Measurements from ENCODE around the gene PDGFRA. TPM values are rescaled to one million over a fixed set of nuclear protein-coding genes. Genes with fewer than 3 reads are reported as not detected.

The PDGFRA gene
- polyA plus RNA-seq, 4 donors: 0.67 to 73.7 (median 7.7) TPM

DNA sequence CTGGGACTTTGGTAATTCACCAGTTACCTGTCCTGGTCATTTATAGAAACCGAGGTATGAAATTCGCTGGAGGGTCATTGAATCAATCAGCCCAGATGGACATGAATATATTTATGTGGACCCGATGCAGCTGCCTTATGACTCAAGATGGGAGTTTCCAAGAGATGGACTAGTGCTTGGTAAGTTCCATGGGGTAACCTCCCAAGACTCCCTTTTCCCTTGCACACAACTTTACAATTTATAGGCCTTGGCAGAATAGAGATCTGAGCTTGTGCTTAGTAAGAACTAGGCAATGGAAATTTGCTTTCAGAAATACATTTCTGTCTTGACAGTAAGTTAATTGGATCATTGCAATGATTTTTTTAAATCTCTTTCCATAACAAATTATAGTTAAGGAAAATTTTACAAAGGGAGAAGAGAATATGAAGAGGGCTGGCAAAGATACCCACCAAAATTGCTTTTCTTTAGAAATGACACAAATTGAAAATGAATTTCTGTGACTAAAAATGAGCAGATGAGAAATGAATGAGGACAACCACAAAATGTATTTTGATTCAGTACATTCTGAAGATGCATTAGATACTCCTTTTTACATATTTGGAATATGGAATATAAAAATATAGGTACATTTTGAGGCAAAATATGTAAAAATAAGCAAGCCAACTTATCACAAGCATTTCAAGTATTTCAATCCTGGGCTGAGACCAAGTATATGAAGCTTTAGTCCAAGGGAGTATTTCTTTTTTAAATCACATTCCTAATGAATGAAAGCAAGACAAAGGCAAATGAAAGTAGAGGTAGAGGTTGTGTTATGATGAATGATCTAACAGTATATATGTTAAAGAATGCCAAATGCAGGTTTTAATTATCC is 45.9 kb downstream of the PDGFRA start:
- Histone ChIP-seq H3K36me3 (ENCODE audit: control insufficient read depth in 3 of 3, insufficient read depth in 2 of 3, low read depth in 1 of 3, low read length in 3 of 3) (peaks cover 0 to 10% (median 0%) of the 10 kb centered on the region in 3 donors), H3K4me1 (ENCODE audit: control insufficient read depth in 3 of 3, insufficient read depth in 2 of 3, low read depth in 1 of 3, low read length in 2 of 3) (no peaks in the 10 kb centered on the region), H3K27me3 (ENCODE audit: control insufficient read depth in 3 of 3, insufficient read depth in 3 of 3, low read length in 3 of 3) (no peaks in the 10 kb centered on the region), H3K4me3 (ENCODE audit: low read depth in 1 of 3, low read length in 3 of 3) (no peak overlapping the region), H3K27ac (ENCODE audit: low read depth in 1 of 3, low read length in 2 of 3) (no peak overlapping the region), H3K9me3 (ENCODE audit: control insufficient read depth in 2 of 2, insufficient read depth in 1 of 2, low read depth in 1 of 2, low read length in 1 of 2) (no peaks in the 10 kb centered on the region)
- FAIRE-seq (no peak), DNase-seq (no peak)
- WGBS, 3 donors: 85 to 93% (median 89%) methylated on average over 3 of the region's 3 CpGs

DNA sequence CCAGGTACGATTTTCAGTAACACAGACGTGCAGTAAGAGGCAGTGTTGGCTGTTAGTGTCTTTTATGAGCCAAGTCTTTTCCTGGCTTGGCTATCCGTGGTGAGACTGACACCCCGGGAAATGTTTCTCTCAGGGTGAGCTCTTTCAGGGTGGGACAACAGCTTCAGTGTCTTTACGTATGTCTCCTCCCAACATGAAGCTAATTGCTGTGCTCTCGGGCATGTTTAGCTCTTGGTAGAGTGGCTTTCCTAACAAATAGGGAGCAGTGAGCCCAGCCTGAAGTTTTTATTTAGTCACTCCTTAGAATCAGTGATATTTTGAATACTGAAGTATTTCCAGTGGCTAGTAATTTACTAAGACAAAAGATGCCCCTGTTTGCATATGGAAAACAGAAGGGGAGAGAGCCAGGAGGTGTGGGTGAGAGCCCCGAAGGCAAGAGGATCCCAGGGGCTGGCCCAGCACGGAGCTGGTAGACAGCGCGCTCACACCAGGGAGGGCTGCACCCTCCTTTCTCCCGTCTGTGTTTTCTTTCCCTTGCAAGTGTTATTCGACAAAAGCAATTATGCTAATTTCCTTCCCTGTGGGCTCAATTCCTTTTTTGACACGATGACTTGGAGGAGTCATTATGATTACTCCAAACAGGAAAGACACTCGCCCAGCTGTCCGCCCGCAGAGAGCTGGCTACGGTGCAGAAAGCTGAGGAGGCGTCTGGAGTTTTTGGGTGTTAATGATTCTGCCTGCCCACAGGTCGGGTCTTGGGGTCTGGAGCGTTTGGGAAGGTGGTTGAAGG is 47.7 kb downstream of the PDGFRA start:
- Histone ChIP-seq H3K9me3 (ENCODE audit: control insufficient read depth in 2 of 2, insufficient read depth in 1 of 2, low read depth in 1 of 2, low read length in 1 of 2) (no peaks in the 10 kb centered on the region), H3K27ac (ENCODE audit: low read depth in 1 of 3, low read length in 2 of 3) (no peak overlapping the region)
- no peak for FAIRE-seq

DNA sequence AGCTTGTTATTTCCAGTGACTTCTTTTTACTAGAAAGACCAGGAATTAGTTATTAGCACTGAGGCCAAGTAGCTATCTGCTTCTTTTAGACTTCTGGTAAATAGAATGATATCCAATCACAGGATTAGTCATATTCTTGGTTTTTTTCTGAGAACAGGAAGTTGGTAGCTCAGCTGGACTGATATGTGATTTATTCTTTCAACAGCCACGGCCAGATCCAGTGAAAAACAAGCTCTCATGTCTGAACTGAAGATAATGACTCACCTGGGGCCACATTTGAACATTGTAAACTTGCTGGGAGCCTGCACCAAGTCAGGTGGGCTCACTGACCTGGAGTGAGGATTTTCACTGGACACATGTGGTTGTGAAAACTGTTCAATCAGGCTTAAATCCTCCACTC is 48.6 kb downstream of the PDGFRA start:
- Histone ChIP-seq H3K4me1 (ENCODE audit: control insufficient read depth in 3 of 3, insufficient read depth in 2 of 3, low read depth in 1 of 3, low read length in 2 of 3) (no peaks in the 10 kb centered on the region), H3K27ac (ENCODE audit: low read depth in 1 of 3, low read length in 2 of 3) (no peak overlapping the region)
- no peak for FAIRE-seq

More for the DNA sequence above, 47.7 kb downstream of the PDGFRA start:
- H3K4me1 ChIP-seq (ENCODE audit: control insufficient read depth in 3 of 3, insufficient read depth in 2 of 3, low read depth in 1 of 3, low read length in 2 of 3): no peaks in the 10 kb centered on the region
- H3K27me3 ChIP-seq (ENCODE audit: control insufficient read depth in 3 of 3, insufficient read depth in 3 of 3, low read length in 3 of 3): no peaks in the 10 kb centered on the region
- 43 to 56% (median 50%) methylated on average over 20 of the region's 20 CpGs for WGBS, 3 donors
- H3K4me3 ChIP-seq (ENCODE audit: low read depth in 1 of 3, low read length in 3 of 3): no peak overlapping the region
- H3K36me3 ChIP-seq (ENCODE audit: control insufficient read depth in 3 of 3, insufficient read depth in 2 of 3, low read depth in 1 of 3, low read length in 3 of 3): peaks cover 0 to 7% (median 0%) of the 10 kb centered on the region in 3 donors
- no peak for DNase-seq

DNA sequence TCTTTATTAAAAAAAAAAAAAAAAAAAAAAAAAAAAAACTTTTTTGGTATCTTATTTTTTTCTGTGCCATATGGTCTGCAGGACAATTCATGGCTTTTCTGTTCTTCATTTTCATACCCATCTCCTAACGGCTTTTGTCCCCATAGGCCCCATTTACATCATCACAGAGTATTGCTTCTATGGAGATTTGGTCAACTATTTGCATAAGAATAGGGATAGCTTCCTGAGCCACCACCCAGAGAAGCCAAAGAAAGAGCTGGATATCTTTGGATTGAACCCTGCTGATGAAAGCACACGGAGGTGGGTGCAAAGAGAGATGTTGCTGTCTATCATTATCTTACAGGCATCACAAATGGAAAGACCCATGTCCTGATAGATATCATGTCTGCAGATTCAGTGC is 49.1 kb downstream of the PDGFRA start:
- 61 to 81% (median 65%) methylated on average over 2 of the region's 2 CpGs for WGBS, 3 donors

More for the DNA sequence above, 48.6 kb downstream of the PDGFRA start:
- Histone ChIP-seq H3K9me3 (ENCODE audit: control insufficient read depth in 2 of 2, insufficient read depth in 1 of 2, low read depth in 1 of 2, low read length in 1 of 2) (no peaks in the 10 kb centered on the region), H3K4me3 (ENCODE audit: low read depth in 1 of 3, low read length in 3 of 3) (no peak overlapping the region), H3K27me3 (ENCODE audit: control insufficient read depth in 3 of 3, insufficient read depth in 3 of 3, low read length in 3 of 3) (no peaks in the 10 kb centered on the region), H3K36me3 (ENCODE audit: control insufficient read depth in 3 of 3, insufficient read depth in 2 of 3, low read depth in 1 of 3, low read length in 3 of 3) (peaks cover 0 to 7% (median 0%) of the 10 kb centered on the region in 3 donors)
- no peak for DNase-seq
- WGBS, 3 donors: 0 to 12% (median 4%) methylated on average over 1 of the region's 1 CpG

DNA sequence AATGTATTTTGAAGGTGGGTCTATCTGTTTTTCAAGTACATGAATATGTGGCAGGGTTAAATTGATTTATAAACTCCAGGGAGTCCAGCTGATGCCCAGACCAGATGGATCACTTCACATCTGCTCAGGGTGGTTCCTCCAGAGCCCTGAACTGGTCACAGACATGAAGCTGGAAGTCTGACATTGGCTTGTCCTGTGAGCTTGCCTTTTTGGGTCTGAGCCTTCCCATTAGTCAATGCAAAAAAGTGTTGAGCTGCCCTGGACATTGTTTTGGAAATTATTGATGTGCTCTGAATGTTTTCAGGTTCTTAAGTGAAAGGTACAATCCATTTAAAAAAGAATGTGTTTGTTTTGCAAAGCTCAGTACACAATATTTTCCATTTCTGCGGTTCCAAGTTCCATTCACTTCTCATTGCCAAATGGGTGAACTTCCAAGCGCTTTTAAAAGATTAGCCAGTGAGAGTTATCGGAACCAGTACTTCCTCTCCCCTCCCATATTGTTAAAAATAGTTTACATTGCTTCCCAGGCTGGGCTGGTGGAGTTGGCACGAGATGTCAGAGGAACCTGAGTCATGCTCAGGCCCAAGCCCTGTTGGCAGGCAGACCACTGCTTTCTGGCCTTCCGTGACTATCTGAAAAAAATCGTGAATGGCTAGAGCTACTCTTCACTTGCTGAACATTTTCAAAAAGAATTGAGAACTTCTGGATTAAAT is 52.1 kb downstream of the PDGFRA start:
- 39 to 74% (median 62%) methylated on average over 6 of the region's 6 CpGs for WGBS, 3 donors

More for the DNA sequence above, 49.1 kb downstream of the PDGFRA start:
- H3K4me3 ChIP-seq (ENCODE audit: low read depth in 1 of 3, low read length in 3 of 3): no peak overlapping the region
- peaks cover 0 to 5% of the 10 kb centered on the region in 2 donors for H3K9me3 ChIP-seq (ENCODE audit: control insufficient read depth in 2 of 2, insufficient read depth in 1 of 2, low read depth in 1 of 2, low read length in 1 of 2)
- H3K36me3 ChIP-seq (ENCODE audit: control insufficient read depth in 3 of 3, insufficient read depth in 2 of 3, low read depth in 1 of 3, low read length in 3 of 3): peaks cover 0 to 8% (median 0%) of the 10 kb centered on the region in 3 donors
- no peak for DNase-seq
- H3K27me3 ChIP-seq (ENCODE audit: control insufficient read depth in 3 of 3, insufficient read depth in 3 of 3, low read length in 3 of 3): no peaks in the 10 kb centered on the region
- FAIRE-seq: no peak
- H3K4me1 ChIP-seq (ENCODE audit: control insufficient read depth in 3 of 3, insufficient read depth in 2 of 3, low read depth in 1 of 3, low read length in 2 of 3): no peaks in the 10 kb centered on the region
- H3K27ac ChIP-seq (ENCODE audit: low read depth in 1 of 3, low read length in 2 of 3): no peak overlapping the region

DNA sequence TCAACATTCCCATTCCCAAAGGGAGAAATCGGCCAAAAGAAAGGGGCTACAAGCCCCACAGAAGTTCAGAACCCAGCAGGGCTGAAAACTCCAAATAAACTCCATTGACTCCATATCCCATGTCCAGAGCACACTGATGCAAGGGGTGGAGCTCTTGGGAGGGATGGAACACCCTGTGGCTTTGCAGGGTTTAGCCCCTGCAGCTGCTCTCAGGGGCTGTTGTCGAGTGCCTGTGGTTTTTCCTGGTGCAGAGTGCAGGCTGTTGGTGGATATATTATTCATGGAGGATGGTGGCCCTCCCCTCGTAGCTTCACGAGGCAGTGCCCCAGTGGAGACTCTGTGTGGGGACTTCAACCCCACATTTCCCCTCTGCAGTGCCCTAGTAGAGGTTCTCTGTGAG is 53.7 kb downstream of the PDGFRA start:
- no peak for FAIRE-seq
- Histone ChIP-seq H3K36me3 (ENCODE audit: control insufficient read depth in 3 of 3, insufficient read depth in 2 of 3, low read depth in 1 of 3, low read length in 3 of 3) (peaks cover 0 to 6% (median 0%) of the 10 kb centered on the region in 3 donors), H3K4me1 (ENCODE audit: control insufficient read depth in 3 of 3, insufficient read depth in 2 of 3, low read depth in 1 of 3, low read length in 2 of 3) (no peaks in the 10 kb centered on the region), H3K4me3 (ENCODE audit: low read depth in 1 of 3, low read length in 3 of 3) (no peak overlapping the region), H3K27me3 (ENCODE audit: control insufficient read depth in 3 of 3, insufficient read depth in 3 of 3, low read length in 3 of 3) (no peaks in the 10 kb centered on the region), H3K9me3 (ENCODE audit: control insufficient read depth in 2 of 2, insufficient read depth in 1 of 2, low read depth in 1 of 2, low read length in 1 of 2) (peaks cover 0 to 13% of the 10 kb centered on the region in 2 donors), H3K27ac (ENCODE audit: low read depth in 1 of 3, low read length in 2 of 3) (no peak overlapping the region)
- DNase-seq: no peak
- WGBS, 3 donors: 70 to 82% (median 78%) methylated on average over 4 of the region's 4 CpGs

More for the DNA sequence above, 52.1 kb downstream of the PDGFRA start:
- peaks cover 0 to 13% of the 10 kb centered on the region in 2 donors for H3K9me3 ChIP-seq (ENCODE audit: control insufficient read depth in 2 of 2, insufficient read depth in 1 of 2, low read depth in 1 of 2, low read length in 1 of 2)
- FAIRE-seq: no peak
- no peak overlapping the region for H3K27ac ChIP-seq (ENCODE audit: low read depth in 1 of 3, low read length in 2 of 3)
- H3K4me1 ChIP-seq (ENCODE audit: control insufficient read depth in 3 of 3, insufficient read depth in 2 of 3, low read depth in 1 of 3, low read length in 2 of 3): no peaks in the 10 kb centered on the region
- H3K36me3 ChIP-seq (ENCODE audit: control insufficient read depth in 3 of 3, insufficient read depth in 2 of 3, low read depth in 1 of 3, low read length in 3 of 3): peaks cover 0 to 2% (median 0%) of the 10 kb centered on the region in 3 donors
- no peak overlapping the region for H3K4me3 ChIP-seq (ENCODE audit: low read depth in 1 of 3, low read length in 3 of 3)
- no peak for DNase-seq
- no peaks in the 10 kb centered on the region for H3K27me3 ChIP-seq (ENCODE audit: control insufficient read depth in 3 of 3, insufficient read depth in 3 of 3, low read length in 3 of 3)

DNA sequence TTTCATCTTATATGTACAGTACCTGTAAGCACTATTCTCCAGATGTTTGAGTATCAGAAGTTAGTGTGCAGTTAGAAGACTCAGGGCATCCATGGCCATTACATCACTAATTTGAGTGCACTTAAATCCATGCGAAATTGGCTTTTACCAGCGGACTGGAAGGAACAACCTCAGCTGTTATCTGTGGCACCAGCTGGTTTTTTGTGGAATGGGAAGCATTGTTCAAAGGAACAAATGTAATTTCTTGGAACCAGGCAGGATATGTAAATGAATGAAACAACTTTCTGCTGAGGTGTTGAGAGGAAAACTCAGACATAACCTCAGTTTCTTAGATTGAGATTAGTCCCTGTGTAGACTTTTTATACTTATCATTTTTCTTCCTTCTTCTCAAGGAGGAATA is 60.2 kb downstream of the PDGFRA start:
- Histone ChIP-seq H3K9me3 (ENCODE audit: control insufficient read depth in 2 of 2, insufficient read depth in 1 of 2, low read depth in 1 of 2, low read length in 1 of 2) (no peaks in the 10 kb centered on the region), H3K36me3 (ENCODE audit: control insufficient read depth in 3 of 3, insufficient read depth in 2 of 3, low read depth in 1 of 3, low read length in 3 of 3) (peaks cover 0 to 10% (median 0%) of the 10 kb centered on the region in 3 donors), H3K4me3 (ENCODE audit: low read depth in 1 of 3, low read length in 3 of 3) (no peak overlapping the region), H3K27ac (ENCODE audit: low read depth in 1 of 3, low read length in 2 of 3) (no peak overlapping the region), H3K27me3 (ENCODE audit: control insufficient read depth in 3 of 3, insufficient read depth in 3 of 3, low read length in 3 of 3) (no peaks in the 10 kb centered on the region), H3K4me1 (ENCODE audit: control insufficient read depth in 3 of 3, insufficient read depth in 2 of 3, low read depth in 1 of 3, low read length in 2 of 3) (no peaks in the 10 kb centered on the region)
- WGBS, 3 donors: 63 to 81% (median 79%) methylated on average over 2 of the region's 2 CpGs
- DNase-seq (no peak), FAIRE-seq (no peak)

DNA sequence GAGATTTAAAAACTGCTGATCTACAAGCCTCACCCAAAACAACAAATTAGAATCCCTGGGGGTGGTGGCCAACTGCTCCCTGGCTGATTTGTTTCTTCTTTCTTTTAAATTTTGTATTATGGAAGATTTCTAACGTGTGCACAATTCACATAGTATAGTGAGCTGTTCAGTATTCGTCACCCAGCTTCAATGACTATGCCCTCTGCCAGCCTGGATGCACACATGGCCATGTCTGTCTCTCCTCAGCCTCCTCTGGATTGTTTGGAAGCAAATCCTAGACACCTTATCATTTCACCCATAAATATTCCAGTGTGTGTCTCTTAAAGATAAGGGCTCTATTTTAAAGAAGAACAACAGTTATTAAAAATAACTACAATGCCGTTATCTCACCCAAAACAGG is 61.9 kb downstream of the PDGFRA start:
- H3K36me3 ChIP-seq (ENCODE audit: control insufficient read depth in 3 of 3, insufficient read depth in 2 of 3, low read depth in 1 of 3, low read length in 3 of 3): peaks cover 0 to 19% (median 0%) of the 10 kb centered on the region in 3 donors
- FAIRE-seq (no peak), DNase-seq (no peak)
- H3K9me3 ChIP-seq (ENCODE audit: control insufficient read depth in 2 of 2, insufficient read depth in 1 of 2, low read depth in 1 of 2, low read length in 1 of 2): no peaks in the 10 kb centered on the region
- H3K27me3 ChIP-seq (ENCODE audit: control insufficient read depth in 3 of 3, insufficient read depth in 3 of 3, low read length in 3 of 3): no peaks in the 10 kb centered on the region
- no peak overlapping the region for H3K4me3 ChIP-seq (ENCODE audit: low read depth in 1 of 3, low read length in 3 of 3)
- 77 to 83% (median 78%) methylated on average over 3 of the region's 3 CpGs for WGBS, 3 donors
- no peak overlapping the region for H3K27ac ChIP-seq (ENCODE audit: low read depth in 1 of 3, low read length in 2 of 3)
- no peaks in the 10 kb centered on the region for H3K4me1 ChIP-seq (ENCODE audit: control insufficient read depth in 3 of 3, insufficient read depth in 2 of 3, low read depth in 1 of 3, low read length in 2 of 3)
